Suprapubic skin (tissue), 4 donors: ENCODE results near the gene RUNX1. TPM values are rescaled to one million over a fixed set of nuclear protein-coding genes. Genes with fewer than 3 reads are reported as not detected.
"Not testable (repeated sequence)": the region's sequence is repeated elsewhere in the genome, so short reads cannot be mapped to it uniquely, and the experiment has no call there.

ENCODE experiments used
- DNase-seq, 2 donors: peaks; one replicate each; pipeline ENCODE4 v3.0.0-alpha.2; 2019; ENCODE audit warnings: low spot score in 2 of 2
- H3K27ac ChIP-seq: fragments of 200-600 bp; sonication (generic); one replicate; pipeline ENCODE4 v1.5.1; 2019
- H3K27me3 ChIP-seq: fragments of 200-600 bp; sonication (generic); one replicate; pipeline ENCODE4 v1.5.1; 2019
- H3K36me3 ChIP-seq: fragments of 200-600 bp; sonication (generic); one replicate; pipeline ENCODE4 v1.5.1; 2019
- H3K4me1 ChIP-seq: fragments of 200-600 bp; sonication (generic); one replicate; pipeline ENCODE4 v1.5.1; 2019
- H3K4me3 ChIP-seq: fragments of 200-600 bp; sonication (generic); one replicate; pipeline ENCODE4 v1.5.1; 2019; ENCODE audit warnings: mild to moderate bottlenecking
- H3K9me3 ChIP-seq: fragments of 200-600 bp; sonication (generic); one replicate; pipeline ENCODE4 v1.5.1; 2019
- EP300 ChIP-seq: sonication (generic); formaldehyde crosslinking; IDR thresholded peaks from one replicate; pipeline ENCODE4 v1.6.1; 2017; ENCODE audit warnings: antibody characterized with exemption
- POLR2A ChIP-seq, 2 donors: fragments of 450-650 bp; IDR thresholded peaks; one replicate each; pipeline ENCODE4 v1.6.1; 2017; ENCODE audit warnings: antibody characterized with exemption in 2 of 2, mild to moderate bottlenecking in 2 of 2, moderate library complexity in 2 of 2
- POLR2AphosphoS5 ChIP-seq, 3 donors: sonication (generic); formaldehyde crosslinking; IDR thresholded peaks; one replicate each; pipeline ENCODE4 v1.6.1; 2017; ENCODE audit warnings: antibody characterized with exemption in 3 of 3
- WGBS: methylation state at CpG from one replicate; pipeline ENCODE4 v1.1.5; 2018; 5-methylcytosine and 5-hydroxymethylcytosine counted together
- total RNA-seq, 4 donors: library from RNA; depleted of rRNA; stranded (reverse); fragments of >200 nt; gene quantifications; one replicate each; pipeline ENCODE4 v1.1.0, GENCODE V29; 2016
- TF ChIP-seq, protein P1 (sequence below), 2 donors: fragments of 200-600 bp in 1 of 2; fragments of 450-650 bp in 1 of 2; sonication (generic) in 1 of 2; IDR thresholded peaks; one replicate each; pipeline ENCODE4 v1.5.1; 2016 to 2019; ENCODE audit warnings: antibody characterized with exemption in 2 of 2, mild to moderate bottlenecking in 1 of 2, moderate library complexity in 1 of 2

RUNX1 gene
- total RNA-seq, 4 donors from 2014 or later = 15.4 to 26.7 (median 20.5) TPM

DNA sequence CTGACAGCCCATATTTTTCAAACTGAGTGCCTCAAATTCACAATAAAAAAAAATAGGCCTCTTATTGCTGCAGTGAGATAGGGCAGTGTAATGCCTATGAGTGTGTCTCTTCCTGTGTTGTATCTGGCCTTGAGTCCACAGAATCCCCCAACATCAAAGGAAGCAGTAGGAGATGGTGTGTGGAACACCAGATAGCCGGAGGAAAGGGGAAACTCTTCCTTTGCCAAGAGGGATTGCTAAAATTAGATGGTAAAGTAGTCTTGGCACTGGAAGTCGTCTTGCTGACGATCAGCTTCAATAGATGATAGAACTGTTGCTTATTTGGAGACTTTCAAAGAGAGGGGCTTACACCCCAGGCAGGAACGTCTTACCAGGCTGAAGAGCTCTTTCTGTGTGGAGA, 51.8 kb downstream of the RUNX1 start:
- no peak for DNase-seq
- H3K4me1 ChIP-seq = peaks cover 28% of the 10 kb centered on the region
- TF ChIP-seq, protein P1, sequence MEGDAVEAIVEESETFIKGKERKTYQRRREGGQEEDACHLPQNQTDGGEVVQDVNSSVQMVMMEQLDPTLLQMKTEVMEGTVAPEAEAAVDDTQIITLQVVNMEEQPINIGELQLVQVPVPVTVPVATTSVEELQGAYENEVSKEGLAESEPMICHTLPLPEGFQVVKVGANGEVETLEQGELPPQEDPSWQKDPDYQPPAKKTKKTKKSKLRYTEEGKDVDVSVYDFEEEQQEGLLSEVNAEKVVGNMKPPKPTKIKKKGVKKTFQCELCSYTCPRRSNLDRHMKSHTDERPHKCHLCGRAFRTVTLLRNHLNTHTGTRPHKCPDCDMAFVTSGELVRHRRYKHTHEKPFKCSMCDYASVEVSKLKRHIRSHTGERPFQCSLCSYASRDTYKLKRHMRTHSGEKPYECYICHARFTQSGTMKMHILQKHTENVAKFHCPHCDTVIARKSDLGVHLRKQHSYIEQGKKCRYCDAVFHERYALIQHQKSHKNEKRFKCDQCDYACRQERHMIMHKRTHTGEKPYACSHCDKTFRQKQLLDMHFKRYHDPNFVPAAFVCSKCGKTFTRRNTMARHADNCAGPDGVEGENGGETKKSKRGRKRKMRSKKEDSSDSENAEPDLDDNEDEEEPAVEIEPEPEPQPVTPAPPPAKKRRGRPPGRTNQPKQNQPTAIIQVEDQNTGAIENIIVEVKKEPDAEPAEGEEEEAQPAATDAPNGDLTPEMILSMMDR (IDR thresholded peaks at IDR 0.05) = no peak
- TF ChIP-seq POLR2A (IDR thresholded peaks at IDR 0.05) = no peak
- no peak for TF ChIP-seq POLR2AphosphoS5 (IDR thresholded peaks at IDR 0.05)
- TF ChIP-seq EP300 = no peak
- peak overlapping the region; percentile 29 for H3K27ac ChIP-seq
- no peaks in the 10 kb centered on the region for H3K27me3 ChIP-seq
- WGBS = 20% methylated on average over 4 of the region's 4 CpGs
- H3K36me3 ChIP-seq = no peaks in the 10 kb centered on the region
- no peak overlapping the region for H3K4me3 ChIP-seq
- H3K9me3 ChIP-seq = no peaks in the 10 kb centered on the region

- Histone ChIP-seq H3K36me3 (no peaks in the 10 kb centered on the region), H3K4me1 (peaks cover 28% of the 10 kb centered on the region), H3K9me3 (no peaks in the 10 kb centered on the region), H3K4me3 (no peak overlapping the region), H3K27me3 (no peaks in the 10 kb centered on the region), H3K27ac (peak overlapping the region; percentile 82)
- WGBS = 37% methylated on average over 8 of the region's 8 CpGs
- peak in 1 of 2 donors; percentile 77 for DNase-seq
- TF ChIP-seq, protein P1 (IDR thresholded peaks at IDR 0.05) = no peak
- TF ChIP-seq POLR2AphosphoS5 (IDR thresholded peaks at IDR 0.05) = peak in 1 of 3 donors; percentile 79
Observed at GRCh38 chr21:34996304-34997101, 52.6 kb downstream of the RUNX1 start.

- TF ChIP-seq, protein P1 (IDR thresholded peaks at IDR 0.05) = no peak
- TF ChIP-seq POLR2A (IDR thresholded peaks at IDR 0.05) = no peak
- no peak for TF ChIP-seq EP300
- TF ChIP-seq POLR2AphosphoS5 (IDR thresholded peaks at IDR 0.05) = no peak
- Histone ChIP-seq H3K27ac (peak overlapping the region; percentile 82), H3K9me3 (no peaks in the 10 kb centered on the region)
Observed at GRCh38 chr21:34995979-34996303, 53.2 kb downstream of the RUNX1 start.

DNA sequence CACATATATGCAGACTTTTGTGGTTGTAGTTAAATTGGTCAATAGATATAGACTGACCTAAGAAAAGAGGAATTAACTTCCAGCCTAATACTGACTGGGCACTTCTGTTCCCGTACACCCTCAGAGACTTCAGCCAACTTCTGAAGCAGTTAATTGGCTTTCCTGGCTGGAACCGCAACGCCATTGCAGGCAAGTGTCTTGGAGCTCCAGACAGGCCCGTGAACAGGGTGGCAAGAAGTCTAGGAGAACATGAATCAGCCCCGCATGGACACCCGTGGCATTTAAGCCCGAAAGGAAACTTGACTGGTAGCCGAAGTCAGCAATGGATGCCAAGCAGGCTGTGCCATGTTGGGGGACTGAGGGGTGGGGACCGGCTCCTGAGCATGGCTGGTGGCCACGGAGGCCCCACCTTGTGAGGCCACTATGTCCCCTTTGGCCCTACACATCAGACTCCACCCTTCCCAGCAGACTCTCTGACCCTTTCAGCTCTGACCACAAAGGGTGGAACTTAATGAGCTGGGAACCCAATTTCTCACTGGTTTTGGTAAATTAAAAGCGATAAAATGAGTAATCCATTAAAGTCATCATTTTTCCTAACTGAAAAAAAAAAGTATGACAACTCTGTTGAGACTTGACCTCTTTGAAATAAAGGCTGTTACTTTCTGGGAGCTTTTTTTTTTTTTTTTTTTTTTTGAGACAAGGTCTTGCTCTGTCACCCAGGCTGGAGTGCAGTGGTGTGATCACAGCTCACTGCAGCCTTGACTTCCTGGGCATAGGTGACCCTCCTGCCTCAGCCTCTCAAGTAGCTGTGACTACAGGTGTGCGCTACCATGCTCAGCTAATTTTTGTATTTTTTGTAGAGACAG, 54.1 kb downstream of the RUNX1 start:
- 79% methylated on average over 9 of the region's 12 CpGs for WGBS
- no peaks in the 10 kb centered on the region for H3K27me3 ChIP-seq
- peaks cover 28% of the 10 kb centered on the region for H3K4me1 ChIP-seq
- no peaks in the 10 kb centered on the region for H3K9me3 ChIP-seq
- no peak overlapping the region for H3K4me3 ChIP-seq
- H3K27ac ChIP-seq = peak overlapping the region; percentile 82
- no peak for DNase-seq
- no peaks in the 10 kb centered on the region for H3K36me3 ChIP-seq
- TF ChIP-seq, protein P1 (IDR thresholded peaks at IDR 0.05) = no peak
- TF ChIP-seq EP300 = no peak
- TF ChIP-seq POLR2AphosphoS5 (IDR thresholded peaks at IDR 0.05) = peak in 1 of 3 donors; percentile 52
- no peak for TF ChIP-seq POLR2A (IDR thresholded peaks at IDR 0.05)

More at GRCh38 chr21:34995979-34996303, 53.2 kb downstream of the RUNX1 start:
- H3K36me3 ChIP-seq = no peaks in the 10 kb centered on the region
- no peak for DNase-seq
- no peak overlapping the region for H3K4me3 ChIP-seq
- H3K4me1 ChIP-seq = peaks cover 28% of the 10 kb centered on the region
- WGBS = 94% methylated on average over 1 of the region's 1 CpG
- no peaks in the 10 kb centered on the region for H3K27me3 ChIP-seq

- H3K27me3 ChIP-seq, DNase-seq, H3K36me3 ChIP-seq, H3K9me3 ChIP-seq, H3K4me3 ChIP-seq: not testable (repeated sequence)
- WGBS = 61% methylated on average over 3 of the region's 3 CpGs
- H3K4me1 ChIP-seq = peaks cover 28% of the 10 kb centered on the region
- H3K27ac ChIP-seq = peak overlapping the region; percentile 66
Observed at GRCh38 chr21:34993521-34993921, 55.6 kb downstream of the RUNX1 start.
